Endodermal cell (in vitro differentiated cells): ENCODE data around the gene SLC34A1. TPM values are rescaled to one million over a fixed set of nuclear protein-coding genes. Genes with fewer than 3 reads are reported as not detected.
"Not testable (repeated sequence)": the region's sequence is repeated elsewhere in the genome, so short reads cannot be mapped to it uniquely, and the experiment has no call there.

Experiments used
- DNase-seq: peaks from one replicate; pipeline ENCODE4 v3.0.0-alpha.2; 2017
- H3K27ac ChIP-seq: 2 replicates; pipeline ENCODE4 v1.5.1; 2013; ENCODE audit warnings: mild to moderate bottlenecking, low read depth, low read length, moderate library complexity
- H3K27me3 ChIP-seq: 2 replicates; pipeline ENCODE4 v1.6.1; 2013; ENCODE audit warnings: mild to moderate bottlenecking, low read length, moderate library complexity; ENCODE audit not compliant: insufficient read depth, control insufficient read depth, poor library complexity, severe bottlenecking
- H3K36me3 ChIP-seq: 2 replicates; pipeline ENCODE4 v1.7.0; 2013; ENCODE audit warnings: mild to moderate bottlenecking, low read length, moderate library complexity; ENCODE audit not compliant: control insufficient read depth, insufficient read depth
- H3K4me1 ChIP-seq: one replicate; pipeline ENCODE4 v1.7.0; 2013; ENCODE audit warnings: low read length; ENCODE audit not compliant: control insufficient read depth, insufficient read depth
- H3K4me3 ChIP-seq: 2 replicates; pipeline ENCODE4 v1.5.1; 2013; ENCODE audit warnings: mild to moderate bottlenecking, low read length, moderate library complexity
- H3K9ac ChIP-seq: 2 replicates; pipeline ENCODE4 v1.6.1; 2013; ENCODE audit warnings: mild to moderate bottlenecking, low read length, moderate library complexity; ENCODE audit not compliant: poor library complexity, severe bottlenecking; ENCODE audit errors: extremely low read depth
- H3K9me3 ChIP-seq: 2 replicates; pipeline ENCODE4 v1.6.1; 2013; ENCODE audit warnings: mild to moderate bottlenecking, low read length, moderate library complexity; ENCODE audit not compliant: control insufficient read depth
- H3K27ac Mint-ChIP-seq: 2 replicates; pipeline ENCODE4 v1.8.0; 2020; ENCODE audit warnings: mixed read lengths
- H3K27me3 Mint-ChIP-seq: 2 replicates; pipeline ENCODE4 v1.8.0; 2021; ENCODE audit warnings: mild to moderate bottlenecking, mixed read lengths; ENCODE audit not compliant: insufficient read depth
- H3K36me3 Mint-ChIP-seq: 2 replicates; pipeline ENCODE4 v1.8.0; 2020; ENCODE audit warnings: low read depth, mixed read lengths
- H3K4me1 Mint-ChIP-seq: 2 replicates; pipeline ENCODE4 v1.8.0; 2020; ENCODE audit warnings: mixed read lengths
- H3K4me3 Mint-ChIP-seq: 2 replicates; pipeline ENCODE4 v1.8.0; 2020; ENCODE audit warnings: mild to moderate bottlenecking, moderate library complexity, mixed read lengths
- H3K9me3 Mint-ChIP-seq: 2 replicates; pipeline ENCODE4 v1.8.0; 2020; ENCODE audit warnings: mild to moderate bottlenecking, mixed read lengths
- CTCF ChIP-seq: fragments of 200-600 bp; sonication (generic); conservative IDR thresholded peaks from 2 replicates; pipeline ENCODE4 v1.5.0; 2021; ENCODE audit warnings: antibody characterized with exemption, mild to moderate bottlenecking
- WGBS, 2 experiments: methylation state at CpG; one replicate each; pipeline versions ENCODE4 v1.1.5 to v1.1.7; 2013; ENCODE audit warnings: missing lambda C conversion rate in 2 of 2, mixed read lengths in 1 of 2; ENCODE audit not compliant: insufficient coverage in 1 of 2, insufficient read length in 1 of 2; 5-methylcytosine and 5-hydroxymethylcytosine counted together
- total RNA-seq, 2 donors: library from RNA; stranded (reverse); fragmentation: NEBNext Ultra II Directional in 1 of 2; extraction: Animal tissue kit (Norgen Biotek cat#: 25700) in 1 of 2; gene quantifications; 2 replicates in 1 of 2; 3 replicates in 1 of 2; pipeline ENCODE4 v1.2.1, GENCODE V29; 2021

The SLC34A1 gene
- total RNA-seq, 2 donors from 2014 or later, result not detected

- H3K4me3 ChIP-seq, result no peak overlapping the region
- no peaks in the 10 kb centered on the region for H3K27me3 ChIP-seq
- no peaks in the 10 kb centered on the region for H3K9me3 Mint-ChIP-seq
- H3K4me3 Mint-ChIP-seq, result no peak overlapping the region
- peaks cover 64% of the 10 kb centered on the region for H3K36me3 Mint-ChIP-seq
- WGBS, 2 experiments, result 83% methylated on average over 8 to 11 of the region's 11 CpGs
- H3K4me1 Mint-ChIP-seq, result peaks cover 10% of the 10 kb centered on the region
- no peak for DNase-seq
- no peak overlapping the region for H3K27ac ChIP-seq
- no peaks in the 10 kb centered on the region for H3K4me1 ChIP-seq
- no peaks in the 10 kb centered on the region for H3K27me3 Mint-ChIP-seq
- TF ChIP-seq CTCF, result no peak
- H3K27ac Mint-ChIP-seq, result peak overlapping the region; percentile 61
- H3K36me3 ChIP-seq, result peaks cover 69% of the 10 kb centered on the region
- no peak overlapping the region for H3K9ac ChIP-seq
- peaks cover 6% of the 10 kb centered on the region for H3K9me3 ChIP-seq
Observed at GRCh38 chr5:177339107-177339638, 45.1 kb upstream of the SLC34A1 start.

- H3K4me3 Mint-ChIP-seq, DNase-seq, H3K27ac Mint-ChIP-seq, H3K27ac ChIP-seq, H3K9ac ChIP-seq, H3K27me3 Mint-ChIP-seq, H3K4me3 ChIP-seq, H3K4me1 ChIP-seq, H3K9me3 ChIP-seq, H3K9me3 Mint-ChIP-seq, H3K27me3 ChIP-seq: not testable (repeated sequence)
- peaks cover 61% of the 10 kb centered on the region for H3K36me3 Mint-ChIP-seq
- peaks cover 64% of the 10 kb centered on the region for H3K36me3 ChIP-seq
- H3K4me1 Mint-ChIP-seq, result peaks cover 10% of the 10 kb centered on the region
- WGBS, 2 experiments, result 93 to 94% methylated on average over 9 to 13 of the region's 14 CpGs
Observed at GRCh38 chr5:177343000-177343399, 41.2 kb upstream of the SLC34A1 start.

GRCh38 chr5:177343777-177344176, 40.5 kb upstream of the SLC34A1 start:
- no peak for DNase-seq
- no peaks in the 10 kb centered on the region for H3K9me3 Mint-ChIP-seq
- H3K4me1 Mint-ChIP-seq, result peaks cover 10% of the 10 kb centered on the region
- H3K27ac Mint-ChIP-seq, result no peak overlapping the region
- no peaks in the 10 kb centered on the region for H3K27me3 Mint-ChIP-seq
- H3K4me3 Mint-ChIP-seq, result no peak overlapping the region
- Histone ChIP-seq H3K9ac (no peak overlapping the region), H3K36me3 (peaks cover 63% of the 10 kb centered on the region), H3K4me1 (no peaks in the 10 kb centered on the region), H3K27ac (no peak overlapping the region), H3K27me3 (no peaks in the 10 kb centered on the region), H3K4me3 (no peak overlapping the region), H3K9me3 (peaks cover 6% of the 10 kb centered on the region)
- no peak for TF ChIP-seq CTCF
- H3K36me3 Mint-ChIP-seq, result peaks cover 58% of the 10 kb centered on the region
- WGBS, 2 experiments, result 95 to 100% methylated on average over 4 to 6 of the region's 6 CpGs

GRCh38 chr5:177344891-177345290, 39.3 kb upstream of the SLC34A1 start:
- no peaks in the 10 kb centered on the region for H3K27me3 Mint-ChIP-seq
- Histone ChIP-seq H3K27ac (no peak overlapping the region), H3K9me3 (peaks cover 6% of the 10 kb centered on the region), H3K36me3 (peaks cover 62% of the 10 kb centered on the region), H3K4me3 (no peak overlapping the region), H3K9ac (no peak overlapping the region), H3K27me3 (no peaks in the 10 kb centered on the region), H3K4me1 (peaks cover 2% of the 10 kb centered on the region)
- H3K4me3 Mint-ChIP-seq, result no peak overlapping the region
- 96 to 100% methylated on average over 2 to 6 of the region's 6 CpGs for WGBS, 2 experiments
- H3K4me1 Mint-ChIP-seq, result peaks cover 11% of the 10 kb centered on the region
- no peak for TF ChIP-seq CTCF
- no peak for DNase-seq
- H3K9me3 Mint-ChIP-seq, result no peaks in the 10 kb centered on the region
- peaks cover 51% of the 10 kb centered on the region for H3K36me3 Mint-ChIP-seq
- H3K27ac Mint-ChIP-seq, result no peak overlapping the region
